CD4-positive, alpha-beta T cell treated with Interleukin-6 for 4 hours (primary cell): ENCODE data around the gene GPR160.

ENCODE experiments used
- DNase-seq: peaks from one replicate; pipeline ENCODE4 v3.0.0-alpha.2; 2020; ENCODE audit warnings: mixed read lengths

The GPR160 gene

GRCh38 chr3:170128259-170128976 is 90.6 kb downstream of the GPR160 start:
- DNase-seq = peak; percentile 16

- DNase-seq = no peak
These were observed 91.2 kb downstream of the GPR160 start for GRCh38 chr3:170128977-170129431.

GRCh38 chr3:170130532-170130931 is 92.7 kb downstream of the GPR160 start:
- no peak for DNase-seq

- DNase-seq = no peak
These were observed 94.5 kb downstream of the GPR160 start for GRCh38 chr3:170132335-170132734.
